Prostate gland (tissue), 2 donors: ENCODE results near the gene TSACC.
"Not testable (repeated sequence)": the region's sequence is repeated elsewhere in the genome, so short reads cannot be mapped to it uniquely, and the experiment has no call there.

ENCODE experiments used
- POLR2A ChIP-seq: fragments of 450-650 bp; IDR thresholded peaks from one replicate; pipeline ENCODE4 v1.6.1; 2016; ENCODE audit warnings: antibody characterized with exemption, mild to moderate bottlenecking
- POLR2AphosphoS5 ChIP-seq: sonication (generic); formaldehyde crosslinking; IDR thresholded peaks from one replicate; pipeline ENCODE4 v1.6.1; 2017; ENCODE audit warnings: antibody characterized with exemption
- TF ChIP-seq, protein P1 (sequence below), 4 experiments: fragments of 200-600 bp in 2 of 4; fragments of 450-650 bp in 2 of 4; sonication (generic) in 2 of 4; IDR thresholded peaks; 1 replicate in 3 of 4; 2 replicates in 1 of 4; pipeline ENCODE4 v1.5.1; 2016 to 2019; ENCODE audit warnings: antibody characterized with exemption in 4 of 4, mild to moderate bottlenecking in 2 of 4, moderate library complexity in 2 of 4

GRCh38 chr1:156352481-156352880, 14.2 kb downstream of the TSACC start:
- TF ChIP-seq, protein P1, sequence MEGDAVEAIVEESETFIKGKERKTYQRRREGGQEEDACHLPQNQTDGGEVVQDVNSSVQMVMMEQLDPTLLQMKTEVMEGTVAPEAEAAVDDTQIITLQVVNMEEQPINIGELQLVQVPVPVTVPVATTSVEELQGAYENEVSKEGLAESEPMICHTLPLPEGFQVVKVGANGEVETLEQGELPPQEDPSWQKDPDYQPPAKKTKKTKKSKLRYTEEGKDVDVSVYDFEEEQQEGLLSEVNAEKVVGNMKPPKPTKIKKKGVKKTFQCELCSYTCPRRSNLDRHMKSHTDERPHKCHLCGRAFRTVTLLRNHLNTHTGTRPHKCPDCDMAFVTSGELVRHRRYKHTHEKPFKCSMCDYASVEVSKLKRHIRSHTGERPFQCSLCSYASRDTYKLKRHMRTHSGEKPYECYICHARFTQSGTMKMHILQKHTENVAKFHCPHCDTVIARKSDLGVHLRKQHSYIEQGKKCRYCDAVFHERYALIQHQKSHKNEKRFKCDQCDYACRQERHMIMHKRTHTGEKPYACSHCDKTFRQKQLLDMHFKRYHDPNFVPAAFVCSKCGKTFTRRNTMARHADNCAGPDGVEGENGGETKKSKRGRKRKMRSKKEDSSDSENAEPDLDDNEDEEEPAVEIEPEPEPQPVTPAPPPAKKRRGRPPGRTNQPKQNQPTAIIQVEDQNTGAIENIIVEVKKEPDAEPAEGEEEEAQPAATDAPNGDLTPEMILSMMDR (IDR thresholded peaks at IDR 0.05), result not testable (repeated sequence)
- TF ChIP-seq POLR2AphosphoS5, POLR2A: not testable (repeated sequence)
